Endothelial cell of umbilical vein (primary cell): ENCODE measurements around the gene HIVEP1. TPM values are rescaled to one million over a fixed set of nuclear protein-coding genes. Genes with fewer than 3 reads are reported as not detected.

Experiments used
- BruUV-seq: library from RNA; stranded (reverse); fragments of 400-500 nt; replicated peaks from 2 replicates; lab custom pipeline; 2021; lab: Mats Ljungman, UMichigan
- CTCF ChIA-PET: fragments of 300-600, 350-600 bp; sonication (Branson Sonifier 250); formaldehyde crosslinking; loops from one replicate; lab custom pipeline; 2021; ENCODE audit warnings: antibody characterized with exemption, inconsistent platforms; lab: Charles Lee
- POLR2A ChIA-PET: fragments of 300-600, 350-600 bp; sonication (Branson Sonifier 250); formaldehyde crosslinking; loops from one replicate; lab custom pipeline; 2021; ENCODE audit warnings: antibody characterized with exemption, inconsistent platforms; lab: Charles Lee
- DNase-seq: peaks from one replicate; pipeline ENCODE4 v3.0.0-alpha.2; 2011; ENCODE audit warnings: low read depth, low spot score
- FAIRE-seq: peaks from 2 replicates; lab custom pipeline; 2011; peaks lifted over from hg19 to GRCh38; lab: Jason Lieb, UNC
- H2AFZ ChIP-seq: 2 replicates; pipeline ENCODE4 v1.6.0; 2012; ENCODE audit warnings: low read depth, low read length, control low read depth, inconsistent platforms
- H3K27ac ChIP-seq: 2 replicates; pipeline ENCODE4 v1.5.1; 2011; ENCODE audit warnings: low read depth, mild to moderate bottlenecking, control low read depth, low read length, moderate library complexity; ENCODE audit not compliant: insufficient read depth
- H3K27me3 ChIP-seq, 2 experiments: 2 replicates each; pipeline versions ENCODE4 v1.6.0 to v1.6.1; 2011; ENCODE audit warnings: low read length in 2 of 2, mixed read lengths in 1 of 2; ENCODE audit not compliant: control insufficient read depth in 2 of 2, insufficient read depth in 2 of 2
- H3K36me3 ChIP-seq, 2 experiments: 2 replicates in 1 of 2; 3 replicates in 1 of 2; pipeline ENCODE4 v1.5.1; 2011; ENCODE audit warnings: low read length in 2 of 2, mild to moderate bottlenecking in 1 of 2, moderate library complexity in 1 of 2; ENCODE audit not compliant: control insufficient read depth in 2 of 2, insufficient read depth in 2 of 2; ENCODE audit errors: extremely low read depth in 1 of 2
- H3K4me1 ChIP-seq: 3 replicates; pipeline ENCODE4 v1.5.1; 2011; ENCODE audit warnings: mild to moderate bottlenecking, low read length; ENCODE audit not compliant: control insufficient read depth, insufficient read depth; ENCODE audit errors: extremely low read depth
- H3K4me2 ChIP-seq: 2 replicates; pipeline ENCODE4 v1.6.1; 2011; ENCODE audit warnings: low read length, control low read depth, mixed read lengths; ENCODE audit not compliant: insufficient read depth
- H3K4me3 ChIP-seq, 3 experiments: fragments of 200-600 bp in 1 of 3; sonication (generic), shearing (Covaris generic) in 1 of 3; replicated peaks in 1 of 3; 2 replicates each; pipeline ENCODE4 v1.5.1; 2011 to 2016; ENCODE audit warnings: control low read depth in 3 of 3, low read length in 3 of 3, mild to moderate bottlenecking in 2 of 3, inconsistent platforms in 1 of 3, low read depth in 1 of 3, moderate library complexity in 1 of 3; ENCODE audit not compliant: insufficient read depth in 1 of 3
- H3K79me2 ChIP-seq: 2 replicates; pipeline ENCODE4 v1.6.0; 2012; ENCODE audit warnings: low read length, inconsistent platforms; ENCODE audit not compliant: control insufficient read depth, insufficient read depth
- H3K9ac ChIP-seq: replicated peaks from 2 replicates; pipeline ENCODE3; 2011; ENCODE audit warnings: low read length, control low read depth; ENCODE audit not compliant: insufficient read depth; ENCODE audit errors: extremely low read depth
- H3K9me1 ChIP-seq: replicated peaks from 3 replicates; pipeline ENCODE4 v1.6.0; 2011; ENCODE audit warnings: mild to moderate bottlenecking, low read length; ENCODE audit not compliant: control insufficient read depth, insufficient read depth; ENCODE audit errors: extremely low read depth
- H3K9me3 ChIP-seq: replicated peaks from 2 replicates; pipeline ENCODE4 v1.5.1; 2012; ENCODE audit warnings: low read length, inconsistent platforms; ENCODE audit not compliant: control insufficient read depth, insufficient read depth
- H4K20me1 ChIP-seq: replicated peaks from 2 replicates; pipeline ENCODE3; 2011; ENCODE audit warnings: mild to moderate bottlenecking, low read length; ENCODE audit not compliant: control insufficient read depth, insufficient read depth; ENCODE audit errors: extremely low read depth
- EZH2 ChIP-seq: IDR thresholded peaks from 2 replicates; pipeline ENCODE4 v1.6.1; 2012; ENCODE audit warnings: borderline replicate concordance, low read depth, mild to moderate bottlenecking, moderate library complexity, low read length, inconsistent platforms; ENCODE audit not compliant: severe bottlenecking
- FOS ChIP-seq: IDR thresholded peaks from 2 replicates; pipeline ENCODE4 v1.6.1; 2011; ENCODE audit warnings: mild to moderate bottlenecking, low read length, moderate library complexity, borderline replicate concordance; ENCODE audit not compliant: insufficient read depth
- GATA2 ChIP-seq: IDR thresholded peaks from 2 replicates; pipeline ENCODE4 v1.7.0; 2011; ENCODE audit warnings: low read depth, mild to moderate bottlenecking, moderate library complexity, mixed read lengths, low read length; ENCODE audit not compliant: insufficient read length, insufficient read depth
- JUN ChIP-seq: IDR thresholded peaks from 2 replicates; pipeline ENCODE4 v1.6.1; 2011; ENCODE audit warnings: borderline replicate concordance, low read depth; ENCODE audit not compliant: insufficient read length, insufficient read depth
- MYC ChIP-seq: IDR thresholded peaks from one replicate; pipeline ENCODE4 v1.6.1; 2011; ENCODE audit warnings: mild to moderate bottlenecking, low read depth, low read length
- POLR2AphosphoS5 ChIP-seq: IDR thresholded peaks from 2 replicates; pipeline ENCODE4 v1.6.1; 2012; ENCODE audit warnings: low read depth, mild to moderate bottlenecking, control low read depth, low read length, moderate library complexity; ENCODE audit not compliant: insufficient read depth
- dilution Hi-C: fragments of 300-500 bp; cut with MboI; formaldehyde crosslinking; loops from one replicate; pipeline ENCODE4 v1.15.0; 2019; ENCODE audit warnings: low sequenced_read_pairs; ENCODE audit not compliant: extremely low pct_ligation_motif_present
- intact Hi-C: fragments of 100-400 bp; cut with micrococcal nuclease; formaldehyde crosslinking; loops from one replicate; pipeline ENCODE4 v1.10.0; 2022
- polyA plus RNA-seq, 4 experiments: library from polyadenylated mRNA; depleted of rRNA in 3 of 4; stranded (reverse) in 3 of 4; unstranded in 1 of 4; fragments of >200 nt; gene quantifications; 2 replicates each; pipeline versions ENCODE4 v1.2.1 to v1.2.3, GENCODE V29; 2011 to 2012; ENCODE audit warnings: missing spikeins in 1 of 4
- total RNA-seq: library from RNA; stranded (reverse); gene quantifications from 2 replicates; pipeline ENCODE4 v1.2.3, GENCODE V29; 2021
- TF ChIP-seq, protein P1 (sequence below), 2 donors: IDR thresholded peaks; 1 replicate in 1 of 2; 2 replicates in 1 of 2; pipeline ENCODE4 v1.5.1; 2011; ENCODE audit warnings: low read length in 2 of 2, mild to moderate bottlenecking in 2 of 2, moderate library complexity in 2 of 2, control low read depth in 1 of 2, inconsistent platforms in 1 of 2, low read depth in 1 of 2; ENCODE audit not compliant: insufficient read depth in 1 of 2; ENCODE audit errors: extremely low read depth in 1 of 2
- TF ChIP-seq, protein P2 (sequence below): IDR thresholded peaks from 2 replicates; pipeline ENCODE4 v1.6.1; 2011; ENCODE audit not compliant: insufficient read depth, insufficient read length

The HIVEP1 gene
- total and polyA plus RNA-seq, 2 donors (not counting 3 experiments of a cell fraction or from before 2014, with no cell fraction given), result 33.5 to 49.2 TPM

DNA sequence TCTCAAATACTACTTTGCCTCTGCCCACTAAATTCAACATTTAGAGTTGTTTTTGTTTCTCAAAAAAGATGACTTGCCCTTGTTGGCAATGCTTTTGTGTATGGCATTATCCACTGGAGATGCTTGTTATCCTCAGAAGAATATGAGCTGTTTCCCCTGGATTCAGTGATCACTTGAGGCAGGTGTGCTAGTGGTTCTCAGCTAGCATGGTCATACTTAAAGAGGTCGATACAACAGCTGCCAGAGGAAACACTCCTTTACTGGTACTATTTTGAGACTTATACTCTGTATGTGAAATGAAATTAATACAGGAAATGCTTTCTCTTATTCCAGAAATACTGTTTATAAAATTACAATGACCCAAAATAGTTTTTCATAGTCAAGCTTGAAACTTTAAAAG is 122.5 kb downstream of the HIVEP1 start:
- dilution Hi-C loops, result no loop called here
- H3K36me3 ChIP-seq, result peaks cover 3 to 8% of the 10 kb centered on the region in 2 experiments
- H3K27me3 ChIP-seq, result no peaks in the 10 kb centered on the region
- BruUV-seq, result no TSS peak
- no peak overlapping the region for H3K27ac ChIP-seq
- DNase-seq, result no peak
- peak; percentile 49 for FAIRE-seq
- H2AFZ ChIP-seq, result no peak overlapping the region
- no peaks in the 10 kb centered on the region for H4K20me1 ChIP-seq
- H3K79me2 ChIP-seq, result no peaks in the 10 kb centered on the region
- H3K9me3 ChIP-seq, result no peaks in the 10 kb centered on the region
- H3K9me1 ChIP-seq, result no peaks in the 10 kb centered on the region
- intact Hi-C loops, result no loop called here
- H3K9ac ChIP-seq, result no peak overlapping the region
- no peak overlapping the region for H3K4me3 ChIP-seq
- H3K4me1 ChIP-seq, result peaks cover 22% of the 10 kb centered on the region
- no peak for TF ChIP-seq MYC
- no peak for TF ChIP-seq EZH2
- POLR2A ChIA-PET, result no interaction called here
- CTCF ChIA-PET, result interaction anchor here (1.1 to 1.7 kb wide), 3 partner anchors 13 to 99 kb away, joined by 3 read pairs; no protein-coding TSS in a partner anchor
- H3K4me2 ChIP-seq, result no peak overlapping the region

DNA sequence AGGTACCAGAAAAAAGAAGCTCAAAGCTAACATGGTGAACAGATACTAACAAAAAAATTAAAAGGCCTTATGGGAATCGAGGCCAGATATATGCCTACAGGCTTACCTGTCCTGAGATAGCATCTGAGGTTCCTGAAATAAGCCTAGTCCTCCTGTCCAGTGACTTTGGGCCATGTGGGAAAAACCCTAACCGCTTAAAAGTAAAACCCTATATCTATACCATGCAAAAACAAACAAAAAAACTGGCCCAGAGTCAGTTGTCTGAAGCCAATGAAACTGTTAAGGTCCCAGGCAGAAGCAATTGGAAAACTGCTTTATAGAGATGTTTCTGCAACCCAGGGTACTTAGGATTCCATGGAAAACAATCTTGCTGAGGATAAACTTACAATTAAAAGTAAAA is 122.9 kb downstream of the HIVEP1 start:
- Histone ChIP-seq H3K9me3 (no peaks in the 10 kb centered on the region), H3K9ac (no peak overlapping the region), H3K27ac (no peak overlapping the region), H2AFZ (no peak overlapping the region), H3K4me3 (no peak overlapping the region), H3K9me1 (no peaks in the 10 kb centered on the region), H4K20me1 (no peaks in the 10 kb centered on the region), H3K27me3 (no peaks in the 10 kb centered on the region), H3K36me3 (peaks cover 3 to 10% of the 10 kb centered on the region in 2 experiments), H3K79me2 (no peaks in the 10 kb centered on the region), H3K4me1 (peaks cover 22% of the 10 kb centered on the region), H3K4me2 (no peak overlapping the region)
- intact Hi-C loops, result no loop called here
- CTCF ChIA-PET, result interaction anchor here (1.1 to 1.7 kb wide), 3 partner anchors 13 to 99 kb away, joined by 3 read pairs; no protein-coding TSS in a partner anchor
- POLR2A ChIA-PET, result no interaction called here
- dilution Hi-C loops, result no loop called here
- TF ChIP-seq GATA2 (no peak), EZH2 (no peak), JUN (no peak), FOS (no peak), MYC (no peak), POLR2AphosphoS5 (no peak)
- TF ChIP-seq, protein P1, sequence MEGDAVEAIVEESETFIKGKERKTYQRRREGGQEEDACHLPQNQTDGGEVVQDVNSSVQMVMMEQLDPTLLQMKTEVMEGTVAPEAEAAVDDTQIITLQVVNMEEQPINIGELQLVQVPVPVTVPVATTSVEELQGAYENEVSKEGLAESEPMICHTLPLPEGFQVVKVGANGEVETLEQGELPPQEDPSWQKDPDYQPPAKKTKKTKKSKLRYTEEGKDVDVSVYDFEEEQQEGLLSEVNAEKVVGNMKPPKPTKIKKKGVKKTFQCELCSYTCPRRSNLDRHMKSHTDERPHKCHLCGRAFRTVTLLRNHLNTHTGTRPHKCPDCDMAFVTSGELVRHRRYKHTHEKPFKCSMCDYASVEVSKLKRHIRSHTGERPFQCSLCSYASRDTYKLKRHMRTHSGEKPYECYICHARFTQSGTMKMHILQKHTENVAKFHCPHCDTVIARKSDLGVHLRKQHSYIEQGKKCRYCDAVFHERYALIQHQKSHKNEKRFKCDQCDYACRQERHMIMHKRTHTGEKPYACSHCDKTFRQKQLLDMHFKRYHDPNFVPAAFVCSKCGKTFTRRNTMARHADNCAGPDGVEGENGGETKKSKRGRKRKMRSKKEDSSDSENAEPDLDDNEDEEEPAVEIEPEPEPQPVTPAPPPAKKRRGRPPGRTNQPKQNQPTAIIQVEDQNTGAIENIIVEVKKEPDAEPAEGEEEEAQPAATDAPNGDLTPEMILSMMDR (IDR thresholded peaks at IDR 0.05; ENCODE audit: extremely low read depth in 1 of 2, insufficient read depth in 1 of 2, low read depth in 1 of 2, low read length in 2 of 2), result no peak
- TF ChIP-seq, protein P2, sequence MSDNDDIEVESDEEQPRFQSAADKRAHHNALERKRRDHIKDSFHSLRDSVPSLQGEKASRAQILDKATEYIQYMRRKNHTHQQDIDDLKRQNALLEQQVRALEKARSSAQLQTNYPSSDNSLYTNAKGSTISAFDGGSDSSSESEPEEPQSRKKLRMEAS, result no peak
- DNase-seq (no peak), FAIRE-seq (no peak)
- no TSS peak for BruUV-seq
